Ishikawa (cell line): Measurements from ENCODE around the gene KIAA0319L.

ENCODE experiments used
- CEBPB ChIP-seq: IDR thresholded peaks from 2 replicates; pipeline ENCODE4 v1.6.1; 2012
- CREB1 ChIP-seq: IDR thresholded peaks from 2 replicates; pipeline ENCODE4 v1.6.1; 2012; ENCODE audit warnings: low read depth
- EGR1 ChIP-seq: IDR thresholded peaks from 2 replicates; pipeline ENCODE4 v1.6.1; 2012
- EP300 ChIP-seq: IDR thresholded peaks from 2 replicates; pipeline ENCODE4 v1.6.1; 2012; ENCODE audit warnings: borderline replicate concordance
- FOXM1 ChIP-seq: IDR thresholded peaks from 2 replicates; pipeline ENCODE4 v1.6.1; 2012; ENCODE audit warnings: low read depth, borderline replicate concordance
- MAX ChIP-seq: IDR thresholded peaks from 2 replicates; pipeline ENCODE4 v1.6.1; 2012
- NFIC ChIP-seq: IDR thresholded peaks from 2 replicates; pipeline ENCODE4 v1.6.1; 2012
- RAD21 ChIP-seq: IDR thresholded peaks from 2 replicates; pipeline ENCODE4 v1.6.1; 2012; ENCODE audit warnings: low read depth
- REST ChIP-seq: IDR thresholded peaks from 2 replicates; pipeline ENCODE4 v1.6.1; 2012; ENCODE audit warnings: low read depth, mild to moderate bottlenecking
- TAF1 ChIP-seq: IDR thresholded peaks from 2 replicates; pipeline ENCODE4 v1.6.1; 2012; ENCODE audit warnings: low read depth, mild to moderate bottlenecking
- TCF12 ChIP-seq: IDR thresholded peaks from 2 replicates; pipeline ENCODE4 v1.6.1; 2012; ENCODE audit warnings: low read depth
- TEAD4 ChIP-seq: IDR thresholded peaks from 2 replicates; pipeline ENCODE4 v1.6.1; 2012
- YY1 ChIP-seq: IDR thresholded peaks from 2 replicates; pipeline ENCODE4 v1.6.1; 2012; ENCODE audit warnings: low read depth
- ZBTB7A ChIP-seq: IDR thresholded peaks from 2 replicates; pipeline ENCODE4 v1.6.1; 2012; ENCODE audit warnings: low read depth
- TF ChIP-seq, protein P1 (sequence below): IDR thresholded peaks from 2 replicates; pipeline ENCODE4 v1.6.1; 2012

The KIAA0319L gene

GRCh38 chr1:35463232-35463631 lies 94.0 kb downstream of the KIAA0319L start:
- TF ChIP-seq EGR1 (no peak), TCF12 (no peak), REST (no peak), NFIC (no peak), TEAD4 (no peak), MAX (no peak), TAF1 (no peak), YY1 (no peak), CEBPB (no peak), EP300 (no peak), FOXM1 (no peak), RAD21 (no peak), ZBTB7A (no peak), CREB1 (no peak)
- TF ChIP-seq, protein P1, sequence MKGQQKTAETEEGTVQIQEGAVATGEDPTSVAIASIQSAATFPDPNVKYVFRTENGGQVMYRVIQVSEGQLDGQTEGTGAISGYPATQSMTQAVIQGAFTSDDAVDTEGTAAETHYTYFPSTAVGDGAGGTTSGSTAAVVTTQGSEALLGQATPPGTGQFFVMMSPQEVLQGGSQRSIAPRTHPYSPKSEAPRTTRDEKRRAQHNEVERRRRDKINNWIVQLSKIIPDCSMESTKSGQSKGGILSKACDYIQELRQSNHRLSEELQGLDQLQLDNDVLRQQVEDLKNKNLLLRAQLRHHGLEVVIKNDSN = no peak

GRCh38 chr1:35461966-35462651 lies 95.1 kb downstream of the KIAA0319L start:
- TF ChIP-seq TAF1 = no peak
- TF ChIP-seq EP300 = no peak
- TF ChIP-seq RAD21 = no peak
- TF ChIP-seq MAX = no peak
- no peak for TF ChIP-seq TCF12
- TF ChIP-seq, protein P1 = no peak
- TF ChIP-seq TEAD4 = no peak
- TF ChIP-seq REST = no peak
- TF ChIP-seq NFIC = no peak
- TF ChIP-seq ZBTB7A = no peak
- no peak for TF ChIP-seq CREB1
- no peak for TF ChIP-seq EGR1
- TF ChIP-seq YY1 = no peak
- TF ChIP-seq FOXM1 = no peak
- TF ChIP-seq CEBPB = no peak

- TF ChIP-seq, protein P1 = no peak
- TF ChIP-seq ZBTB7A = no peak
- TF ChIP-seq MAX = no peak
- TF ChIP-seq REST = no peak
- TF ChIP-seq EGR1 = no peak
- no peak for TF ChIP-seq RAD21
- no peak for TF ChIP-seq YY1
- TF ChIP-seq NFIC = no peak
- TF ChIP-seq TAF1 = no peak
- TF ChIP-seq EP300 = no peak
- TF ChIP-seq CEBPB = no peak
- no peak for TF ChIP-seq FOXM1
Observed at GRCh38 chr1:35460796-35461195, 96.4 kb downstream of the KIAA0319L start.
